ENCODE measurements around the gene LAMA3. TPM values are rescaled to one million over a fixed set of nuclear protein-coding genes. Genes with fewer than 3 reads are reported as not detected.

Gene LAMA3
- total RNA-seq, 1 experiment from 2014 or later = 8.1 TPM

DNA sequence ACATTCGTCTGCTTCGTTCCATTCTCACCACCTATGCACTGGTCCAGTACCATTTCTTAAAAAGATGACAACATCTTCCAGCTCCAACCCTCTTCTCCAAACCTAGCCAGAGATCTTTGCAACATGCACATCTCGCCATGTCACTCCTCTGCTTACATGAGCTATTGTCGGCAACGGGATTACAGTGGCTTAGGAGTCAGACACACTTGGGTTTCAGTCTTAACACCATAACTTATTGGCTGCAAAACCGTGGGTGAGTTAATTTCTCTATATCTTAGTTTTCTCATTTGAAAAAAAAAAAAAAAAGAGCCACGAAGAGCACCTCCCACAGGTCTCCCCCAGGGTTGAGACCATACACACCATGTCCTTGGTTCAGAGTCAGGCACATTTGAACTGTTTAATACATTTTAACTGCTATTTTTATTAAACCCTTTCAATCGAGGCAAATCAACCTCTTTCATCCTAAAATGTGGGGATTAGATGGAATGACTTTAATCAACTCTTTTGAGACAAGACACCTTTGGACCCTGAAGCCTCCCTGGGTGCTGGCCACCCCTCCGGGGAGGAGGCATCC, 27.4 kb upstream of the LAMA3 start:
- no peak for DNase-seq (ENCODE audit: low read depth, low spot score)
- CTCF ChIA-PET = no interaction called here
- H3K4me3 ChIP-seq (ENCODE audit: low read depth in 2 of 2, low read length in 2 of 2) = peak overlapping the region; percentile 30 to 79
- peaks cover 5% of the 10 kb centered on the region for H3K4me1 ChIP-seq (ENCODE audit: control insufficient read depth, insufficient read depth, low read length)
- H3K27ac ChIP-seq (ENCODE audit: low read length) = no peak overlapping the region
- no peaks in the 10 kb centered on the region for H3K9me3 ChIP-seq (ENCODE audit: control insufficient read depth, insufficient read depth, low read depth, low read length)
- in situ Hi-C loops (cut with HindIII; ENCODE audit: low pct_unique_long_range_greater_than_20kb, low sequenced_read_pairs) (no loop called here), intact Hi-C loops (cut with micrococcal nuclease; ENCODE audit: unreplicated experiment) (no loop called here)
- H3K27me3 ChIP-seq (ENCODE audit: control insufficient read depth, insufficient read depth, low read length) = peaks cover 26% of the 10 kb centered on the region
- POLR2A ChIA-PET = no interaction called here
- BruUV-seq (replicated peaks) = no TSS peak
- TF ChIP-seq SIN3A (IDR thresholded peaks at IDR 0.05; ENCODE audit: borderline replicate concordance, insufficient read depth, low read depth, low read length) = no peak
- TF ChIP-seq, protein P1, sequence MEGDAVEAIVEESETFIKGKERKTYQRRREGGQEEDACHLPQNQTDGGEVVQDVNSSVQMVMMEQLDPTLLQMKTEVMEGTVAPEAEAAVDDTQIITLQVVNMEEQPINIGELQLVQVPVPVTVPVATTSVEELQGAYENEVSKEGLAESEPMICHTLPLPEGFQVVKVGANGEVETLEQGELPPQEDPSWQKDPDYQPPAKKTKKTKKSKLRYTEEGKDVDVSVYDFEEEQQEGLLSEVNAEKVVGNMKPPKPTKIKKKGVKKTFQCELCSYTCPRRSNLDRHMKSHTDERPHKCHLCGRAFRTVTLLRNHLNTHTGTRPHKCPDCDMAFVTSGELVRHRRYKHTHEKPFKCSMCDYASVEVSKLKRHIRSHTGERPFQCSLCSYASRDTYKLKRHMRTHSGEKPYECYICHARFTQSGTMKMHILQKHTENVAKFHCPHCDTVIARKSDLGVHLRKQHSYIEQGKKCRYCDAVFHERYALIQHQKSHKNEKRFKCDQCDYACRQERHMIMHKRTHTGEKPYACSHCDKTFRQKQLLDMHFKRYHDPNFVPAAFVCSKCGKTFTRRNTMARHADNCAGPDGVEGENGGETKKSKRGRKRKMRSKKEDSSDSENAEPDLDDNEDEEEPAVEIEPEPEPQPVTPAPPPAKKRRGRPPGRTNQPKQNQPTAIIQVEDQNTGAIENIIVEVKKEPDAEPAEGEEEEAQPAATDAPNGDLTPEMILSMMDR (IDR thresholded peaks at IDR 0.05) = no peak
- TF ChIP-seq, protein P2, sequence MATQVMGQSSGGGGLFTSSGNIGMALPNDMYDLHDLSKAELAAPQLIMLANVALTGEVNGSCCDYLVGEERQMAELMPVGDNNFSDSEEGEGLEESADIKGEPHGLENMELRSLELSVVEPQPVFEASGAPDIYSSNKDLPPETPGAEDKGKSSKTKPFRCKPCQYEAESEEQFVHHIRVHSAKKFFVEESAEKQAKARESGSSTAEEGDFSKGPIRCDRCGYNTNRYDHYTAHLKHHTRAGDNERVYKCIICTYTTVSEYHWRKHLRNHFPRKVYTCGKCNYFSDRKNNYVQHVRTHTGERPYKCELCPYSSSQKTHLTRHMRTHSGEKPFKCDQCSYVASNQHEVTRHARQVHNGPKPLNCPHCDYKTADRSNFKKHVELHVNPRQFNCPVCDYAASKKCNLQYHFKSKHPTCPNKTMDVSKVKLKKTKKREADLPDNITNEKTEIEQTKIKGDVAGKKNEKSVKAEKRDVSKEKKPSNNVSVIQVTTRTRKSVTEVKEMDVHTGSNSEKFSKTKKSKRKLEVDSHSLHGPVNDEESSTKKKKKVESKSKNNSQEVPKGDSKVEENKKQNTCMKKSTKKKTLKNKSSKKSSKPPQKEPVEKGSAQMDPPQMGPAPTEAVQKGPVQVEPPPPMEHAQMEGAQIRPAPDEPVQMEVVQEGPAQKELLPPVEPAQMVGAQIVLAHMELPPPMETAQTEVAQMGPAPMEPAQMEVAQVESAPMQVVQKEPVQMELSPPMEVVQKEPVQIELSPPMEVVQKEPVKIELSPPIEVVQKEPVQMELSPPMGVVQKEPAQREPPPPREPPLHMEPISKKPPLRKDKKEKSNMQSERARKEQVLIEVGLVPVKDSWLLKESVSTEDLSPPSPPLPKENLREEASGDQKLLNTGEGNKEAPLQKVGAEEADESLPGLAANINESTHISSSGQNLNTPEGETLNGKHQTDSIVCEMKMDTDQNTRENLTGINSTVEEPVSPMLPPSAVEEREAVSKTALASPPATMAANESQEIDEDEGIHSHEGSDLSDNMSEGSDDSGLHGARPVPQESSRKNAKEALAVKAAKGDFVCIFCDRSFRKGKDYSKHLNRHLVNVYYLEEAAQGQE (IDR thresholded peaks at IDR 0.05; ENCODE audit: insufficient read depth in 1 of 2, low read depth in 2 of 2, low read length in 1 of 2) = no peak
- TF ChIP-seq TCF7L2 (IDR thresholded peaks at IDR 0.05; ENCODE audit: low read depth, low read length) = no peak
- TF ChIP-seq POLR2AphosphoS5 (IDR thresholded peaks at IDR 0.05; ENCODE audit: low read depth, low read length) = no peak
- H3K36me3 ChIP-seq (ENCODE audit: control insufficient read depth, insufficient read depth, low read length) = no peaks in the 10 kb centered on the region
- no peak for ATAC-seq

DNA sequence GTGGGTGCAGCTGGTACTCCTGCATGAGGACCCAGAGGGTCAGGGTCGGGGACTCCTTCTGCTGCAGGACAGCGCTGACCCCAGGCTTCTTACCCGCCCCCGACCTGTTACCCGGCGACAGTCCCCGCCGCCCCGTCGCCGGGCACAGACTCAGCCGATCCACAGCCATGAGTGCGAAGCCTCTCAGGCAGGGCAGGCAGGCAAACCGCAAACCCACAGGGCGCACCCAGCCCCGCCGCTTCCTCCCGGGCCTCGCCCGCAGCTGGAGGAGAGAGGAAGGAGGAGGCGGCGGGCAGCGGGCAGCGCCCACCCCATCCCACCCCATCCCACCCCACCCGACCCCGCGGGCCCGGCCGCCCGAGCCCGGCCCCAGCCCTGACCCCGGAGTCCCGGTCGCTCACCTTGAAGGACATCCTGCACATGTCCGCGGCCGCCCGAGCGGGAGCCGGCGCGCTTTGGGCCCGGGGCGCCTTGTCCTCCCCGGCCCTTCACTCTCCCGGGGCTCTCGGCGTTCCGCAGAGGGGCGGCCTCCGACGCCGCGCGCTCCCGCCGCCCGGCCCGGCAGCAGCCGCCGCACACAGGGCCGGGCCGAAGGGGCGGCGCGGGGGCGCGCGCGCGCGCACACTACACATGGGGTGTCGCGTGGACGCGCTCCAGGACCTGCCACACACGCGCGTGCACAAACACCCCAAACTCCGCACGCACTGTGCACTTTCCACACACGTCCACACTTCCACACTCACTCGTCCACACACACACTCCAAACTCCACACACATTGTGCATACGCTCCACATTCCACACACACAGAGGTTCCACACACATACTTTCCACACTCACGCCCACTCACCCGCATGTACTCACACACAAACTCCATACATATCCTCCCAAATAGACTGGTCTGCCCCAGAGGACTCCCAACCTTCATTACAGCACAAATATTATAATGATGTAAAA, 26.7 kb upstream of the LAMA3 start, which contains the start of gene ANKRD29:
ANKRD29 (minus strand) TSS at position 603 of the 955 bp plus-strand sequence; CDS start at position 422, 181 bp downstream.
- Histone ChIP-seq H3K27me3 (ENCODE audit: control insufficient read depth, insufficient read depth, low read length) (peaks cover 26% of the 10 kb centered on the region), H3K27ac (ENCODE audit: low read length) (no peak within 1 kb of the TSS), H3K4me3 (ENCODE audit: low read depth in 2 of 2, low read length in 2 of 2) (peak within 1 kb of the TSS; percentile 30 to 79), H3K36me3 (ENCODE audit: control insufficient read depth, insufficient read depth, low read length) (no peaks in the 10 kb centered on the region), H3K9me3 (ENCODE audit: control insufficient read depth, insufficient read depth, low read depth, low read length) (no peaks in the 10 kb centered on the region), H3K4me1 (ENCODE audit: control insufficient read depth, insufficient read depth, low read length) (peaks cover 5% of the 10 kb centered on the region)
- DNase-seq (ENCODE audit: low read depth, low spot score) (no peak), ATAC-seq (peak; percentile 86)
- ChIA-PET POLR2A (no interaction called here), CTCF (no interaction called here)
- in situ Hi-C loops (cut with HindIII; ENCODE audit: low pct_unique_long_range_greater_than_20kb, low sequenced_read_pairs) (no loop called here), intact Hi-C loops (cut with micrococcal nuclease; ENCODE audit: unreplicated experiment) (no loop called here)
- no TSS peak for BruUV-seq (replicated peaks)
- TF ChIP-seq SIN3A (IDR thresholded peaks at IDR 0.05; ENCODE audit: borderline replicate concordance, insufficient read depth, low read depth, low read length) (no peak), POLR2AphosphoS5 (IDR thresholded peaks at IDR 0.05; ENCODE audit: low read depth, low read length) (no peak), TCF7L2 (IDR thresholded peaks at IDR 0.05; ENCODE audit: low read depth, low read length) (no peak)
- TF ChIP-seq, protein P2 (IDR thresholded peaks at IDR 0.05; ENCODE audit: insufficient read depth in 1 of 2, low read depth in 2 of 2, low read length in 1 of 2) = no peak
- TF ChIP-seq, protein P1 (IDR thresholded peaks at IDR 0.05) = no peak

Data from Panc1 (cell line).